Measurements from ENCODE around the gene TTC39B.

Gene TTC39B

DNA sequence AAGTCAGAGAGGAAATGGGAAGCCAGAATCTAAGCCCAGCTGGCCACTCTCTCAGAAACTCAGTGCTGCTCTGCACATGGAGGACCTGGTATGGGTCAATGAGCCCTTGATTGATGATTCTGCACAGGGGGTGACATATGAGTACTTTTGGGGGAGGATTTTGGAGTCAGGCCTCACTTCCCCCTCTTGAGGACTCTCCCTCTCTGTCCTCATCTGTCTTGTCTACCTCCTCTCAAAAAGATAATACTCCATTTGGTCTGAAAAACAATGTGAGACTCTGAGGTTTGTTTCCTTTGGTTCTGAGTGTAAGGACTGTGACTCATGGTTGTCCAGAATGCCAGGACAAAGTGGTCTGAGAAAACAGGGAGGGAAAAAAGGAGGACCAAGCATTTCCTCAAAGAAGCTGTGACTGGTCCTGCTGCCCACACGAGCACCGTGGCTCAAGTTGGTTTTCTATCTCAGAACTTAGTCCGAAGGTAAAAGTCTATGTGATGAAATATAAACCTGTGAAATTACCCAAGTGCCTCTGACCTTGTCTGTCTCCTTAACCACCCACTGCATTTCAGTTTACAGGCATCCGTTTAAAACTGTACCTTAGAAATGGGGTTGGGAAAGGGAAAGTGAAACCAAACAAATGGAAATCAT lies 11.1 kb downstream of the TTC39B start:
- no peaks in the 10 kb centered on the region for H3K9me3 ChIP-seq (ENCODE audit: low read depth, low read length)
- H3K36me3 ChIP-seq (ENCODE audit: insufficient read depth, low read length), result no peaks in the 10 kb centered on the region
- TF ChIP-seq EZH2 (IDR thresholded peaks at IDR 0.05) (no peak), POLR2AphosphoS5 (IDR thresholded peaks at IDR 0.05; ENCODE audit: borderline replicate concordance, low read depth, low read length) (no peak), FOXP2 (optimal IDR thresholded peaks at IDR 0.05; ENCODE audit: control extremely low read depth, extremely low read length, insufficient read depth) (no peak)
- H3K9ac ChIP-seq (ENCODE audit: insufficient read length), result no peak overlapping the region
- H3K4me3 ChIP-seq, result no peak overlapping the region
- DNase-seq (ENCODE audit: low read depth, low spot score), result no peak
- H3K27ac ChIP-seq, result no peak overlapping the region

DNA sequence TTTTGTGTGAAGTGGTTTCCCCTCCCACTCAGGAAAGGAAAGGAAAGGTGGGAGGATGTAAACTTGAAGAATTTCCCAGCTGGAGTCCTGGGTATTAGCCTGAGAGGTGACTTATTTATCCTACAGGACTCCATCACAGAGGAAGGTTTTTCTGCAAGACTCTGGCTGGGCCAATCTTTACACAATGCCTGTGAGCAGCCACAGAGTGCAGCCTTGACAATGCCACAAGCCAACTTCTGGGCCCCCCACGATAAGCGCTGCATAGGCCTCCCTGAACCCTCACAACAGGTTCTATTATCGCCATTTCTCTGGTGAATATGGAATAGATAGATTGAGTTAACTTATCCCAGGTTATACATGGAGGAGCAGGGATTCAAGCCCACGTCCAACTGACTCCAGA lies 12.4 kb downstream of the TTC39B start:
- TF ChIP-seq EZH2 (IDR thresholded peaks at IDR 0.05), result no peak
- TF ChIP-seq FOXP2 (optimal IDR thresholded peaks at IDR 0.05; ENCODE audit: control extremely low read depth, extremely low read length, insufficient read depth), result no peak
- TF ChIP-seq POLR2AphosphoS5 (IDR thresholded peaks at IDR 0.05; ENCODE audit: borderline replicate concordance, low read depth, low read length), result no peak
- no peak for DNase-seq (ENCODE audit: low read depth, low spot score)
- H3K27ac ChIP-seq, result no peak overlapping the region
- H3K4me3 ChIP-seq, result no peak overlapping the region
- H3K9me3 ChIP-seq (ENCODE audit: low read depth, low read length), result no peaks in the 10 kb centered on the region
- no peaks in the 10 kb centered on the region for H3K36me3 ChIP-seq (ENCODE audit: insufficient read depth, low read length)
- H3K9ac ChIP-seq (ENCODE audit: insufficient read length), result no peak overlapping the region

DNA sequence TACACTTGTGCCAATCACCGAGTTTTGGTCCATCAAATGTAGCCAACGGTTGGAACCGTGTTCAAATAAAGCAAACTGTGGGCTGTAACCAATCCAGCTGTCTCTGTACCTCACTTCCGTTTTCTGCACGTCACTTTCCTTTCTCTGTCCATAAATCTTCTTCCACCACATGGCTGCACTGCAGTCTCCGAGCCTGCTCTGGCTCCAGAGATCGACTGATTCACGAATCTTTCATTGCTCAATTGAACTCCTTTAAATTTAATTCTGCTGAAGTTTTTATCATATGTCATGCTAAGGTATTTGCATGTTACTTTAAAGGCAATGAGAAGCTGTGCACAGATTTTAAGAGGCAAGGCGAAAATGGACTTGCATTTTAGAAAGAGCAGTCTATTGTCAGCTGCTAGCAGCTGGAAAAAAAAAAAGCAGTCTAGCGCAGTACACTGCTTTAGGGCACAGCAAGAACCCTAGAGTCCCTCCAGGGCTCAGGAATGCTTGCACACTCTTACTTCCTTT lies 13.2 kb downstream of the TTC39B start:
- Histone ChIP-seq H3K9ac (ENCODE audit: insufficient read length) (no peak overlapping the region), H3K9me3 (ENCODE audit: low read depth, low read length) (no peaks in the 10 kb centered on the region), H3K36me3 (ENCODE audit: insufficient read depth, low read length) (no peaks in the 10 kb centered on the region), H3K27ac (no peak overlapping the region), H3K4me3 (no peak overlapping the region)
- no peak for TF ChIP-seq EZH2 (IDR thresholded peaks at IDR 0.05)
- TF ChIP-seq POLR2AphosphoS5 (IDR thresholded peaks at IDR 0.05; ENCODE audit: borderline replicate concordance, low read depth, low read length), result no peak
- TF ChIP-seq FOXP2 (optimal IDR thresholded peaks at IDR 0.05; ENCODE audit: control extremely low read depth, extremely low read length, insufficient read depth), result no peak
- no peak for DNase-seq (ENCODE audit: low read depth, low spot score)

DNA sequence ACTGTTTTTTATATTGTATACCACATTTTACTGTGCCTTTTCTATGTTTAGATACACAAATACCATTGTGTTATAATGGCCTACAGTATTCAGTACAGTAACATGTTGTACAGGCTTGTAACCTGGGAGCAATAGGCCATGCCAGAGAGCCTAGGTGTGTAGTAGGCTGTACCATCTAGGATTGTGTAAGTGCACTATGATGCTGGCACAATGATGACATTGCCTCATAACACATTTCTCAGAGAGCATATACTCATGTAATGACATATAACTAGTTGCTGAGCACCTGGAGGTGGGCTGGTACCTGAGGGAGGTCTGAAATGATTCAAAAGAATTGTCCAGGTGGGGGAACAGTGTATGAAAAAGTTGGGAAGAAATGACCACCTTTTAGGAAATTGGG lies 13.9 kb downstream of the TTC39B start:
- Histone ChIP-seq H3K36me3 (ENCODE audit: insufficient read depth, low read length) (no peaks in the 10 kb centered on the region), H3K9me3 (ENCODE audit: low read depth, low read length) (no peaks in the 10 kb centered on the region), H3K4me3 (no peak overlapping the region), H3K9ac (ENCODE audit: insufficient read length) (no peak overlapping the region), H3K27ac (no peak overlapping the region)
- TF ChIP-seq EZH2 (IDR thresholded peaks at IDR 0.05) (no peak), POLR2AphosphoS5 (IDR thresholded peaks at IDR 0.05; ENCODE audit: borderline replicate concordance, low read depth, low read length) (no peak), FOXP2 (optimal IDR thresholded peaks at IDR 0.05; ENCODE audit: control extremely low read depth, extremely low read length, insufficient read depth) (no peak)
- DNase-seq (ENCODE audit: low read depth, low spot score), result no peak

DNA sequence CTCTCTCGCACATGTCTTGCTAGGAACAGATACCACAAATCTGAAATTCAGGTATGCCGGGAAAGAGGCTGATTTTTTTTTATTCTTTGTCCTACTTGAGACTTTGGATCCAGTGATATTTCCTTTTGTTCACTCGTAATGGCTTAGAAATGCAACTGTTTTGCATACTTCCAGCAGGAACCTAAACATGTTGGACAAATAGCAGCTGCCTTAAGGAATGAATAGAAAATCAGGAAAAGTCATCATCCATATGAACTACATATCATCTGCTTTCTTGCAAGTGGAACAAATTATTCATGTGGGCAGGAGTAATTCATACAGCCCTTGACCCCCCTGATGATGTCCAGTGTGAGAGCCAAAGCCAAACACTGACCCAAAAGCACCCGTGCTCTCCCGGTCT lies 17.4 kb downstream of the TTC39B start:
- H3K9ac ChIP-seq (ENCODE audit: insufficient read length), result no peak overlapping the region
- no peaks in the 10 kb centered on the region for H3K36me3 ChIP-seq (ENCODE audit: insufficient read depth, low read length)
- no peak overlapping the region for H3K4me3 ChIP-seq
- TF ChIP-seq POLR2AphosphoS5 (IDR thresholded peaks at IDR 0.05; ENCODE audit: borderline replicate concordance, low read depth, low read length) (no peak), FOXP2 (optimal IDR thresholded peaks at IDR 0.05; ENCODE audit: control extremely low read depth, extremely low read length, insufficient read depth) (no peak), EZH2 (IDR thresholded peaks at IDR 0.05) (no peak)
- no peaks in the 10 kb centered on the region for H3K9me3 ChIP-seq (ENCODE audit: low read depth, low read length)
- no peak for DNase-seq (ENCODE audit: low read depth, low spot score)
- H3K27ac ChIP-seq, result no peak overlapping the region

DNA sequence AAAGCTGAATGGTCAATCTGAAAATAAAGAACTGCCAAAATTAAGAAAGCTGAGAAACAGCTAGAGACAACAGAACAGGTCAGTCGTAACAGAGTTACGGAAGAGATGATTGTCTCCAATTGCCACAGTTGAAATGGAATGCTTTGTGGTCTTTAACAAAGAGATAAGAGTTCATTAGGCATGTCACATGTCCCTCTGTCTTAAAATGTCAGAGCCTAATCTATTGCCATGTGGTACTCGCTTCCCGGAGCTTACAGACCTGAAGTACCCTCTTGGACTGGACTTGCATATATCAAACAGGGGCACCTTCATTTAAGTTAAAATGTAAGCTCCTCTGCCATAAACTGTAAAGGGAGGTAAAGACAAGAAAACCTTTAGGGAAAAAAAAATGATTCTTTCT lies 19.7 kb downstream of the TTC39B start:
- no peak overlapping the region for H3K9ac ChIP-seq (ENCODE audit: insufficient read length)
- TF ChIP-seq EZH2 (IDR thresholded peaks at IDR 0.05) (no peak), POLR2AphosphoS5 (IDR thresholded peaks at IDR 0.05; ENCODE audit: borderline replicate concordance, low read depth, low read length) (no peak), FOXP2 (optimal IDR thresholded peaks at IDR 0.05; ENCODE audit: control extremely low read depth, extremely low read length, insufficient read depth) (no peak)
- no peak overlapping the region for H3K4me3 ChIP-seq
- no peak for DNase-seq (ENCODE audit: low read depth, low spot score)
- no peaks in the 10 kb centered on the region for H3K9me3 ChIP-seq (ENCODE audit: low read depth, low read length)
- H3K36me3 ChIP-seq (ENCODE audit: insufficient read depth, low read length), result no peaks in the 10 kb centered on the region
- H3K27ac ChIP-seq, result no peak overlapping the region

DNA sequence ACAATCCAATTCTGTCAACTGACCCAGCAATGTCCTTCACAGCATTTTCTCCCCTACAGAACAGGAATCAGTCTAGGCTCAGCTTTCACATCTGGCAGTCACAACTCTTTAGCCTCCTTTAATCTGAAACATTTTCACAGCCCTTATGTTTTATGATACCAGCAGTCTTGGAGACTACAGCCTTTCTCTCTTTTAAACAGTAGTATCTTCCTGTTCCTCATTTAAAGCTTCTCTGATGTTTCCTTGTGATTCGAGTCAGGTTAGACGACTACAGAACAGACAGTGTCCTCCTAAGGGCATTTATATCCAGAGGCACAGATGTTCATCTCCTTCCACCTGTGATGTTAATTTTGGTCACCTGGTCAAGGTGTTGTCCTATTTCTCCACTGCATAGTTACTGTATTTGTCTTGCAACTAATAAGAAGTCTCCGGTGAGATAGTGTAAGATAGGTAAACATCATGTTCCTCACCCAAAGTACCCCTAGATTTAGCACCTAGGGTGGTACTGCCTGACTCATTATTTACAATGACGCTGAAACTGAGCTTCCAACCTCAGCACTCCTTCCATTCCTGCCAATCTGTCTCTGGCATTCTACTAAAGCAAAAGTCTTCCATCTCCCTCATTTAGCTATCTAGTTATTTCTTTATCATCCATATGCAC lies 20.7 kb downstream of the TTC39B start:
- H3K9me3 ChIP-seq (ENCODE audit: low read depth, low read length), result no peaks in the 10 kb centered on the region
- no peak overlapping the region for H3K9ac ChIP-seq (ENCODE audit: insufficient read length)
- no peak overlapping the region for H3K27ac ChIP-seq
- no peak overlapping the region for H3K4me3 ChIP-seq
- DNase-seq (ENCODE audit: low read depth, low spot score), result no peak
- H3K36me3 ChIP-seq (ENCODE audit: insufficient read depth, low read length), result no peaks in the 10 kb centered on the region
- TF ChIP-seq POLR2AphosphoS5 (IDR thresholded peaks at IDR 0.05; ENCODE audit: borderline replicate concordance, low read depth, low read length) (no peak), EZH2 (IDR thresholded peaks at IDR 0.05) (no peak), FOXP2 (optimal IDR thresholded peaks at IDR 0.05; ENCODE audit: control extremely low read depth, extremely low read length, insufficient read depth) (no peak)

DNA sequence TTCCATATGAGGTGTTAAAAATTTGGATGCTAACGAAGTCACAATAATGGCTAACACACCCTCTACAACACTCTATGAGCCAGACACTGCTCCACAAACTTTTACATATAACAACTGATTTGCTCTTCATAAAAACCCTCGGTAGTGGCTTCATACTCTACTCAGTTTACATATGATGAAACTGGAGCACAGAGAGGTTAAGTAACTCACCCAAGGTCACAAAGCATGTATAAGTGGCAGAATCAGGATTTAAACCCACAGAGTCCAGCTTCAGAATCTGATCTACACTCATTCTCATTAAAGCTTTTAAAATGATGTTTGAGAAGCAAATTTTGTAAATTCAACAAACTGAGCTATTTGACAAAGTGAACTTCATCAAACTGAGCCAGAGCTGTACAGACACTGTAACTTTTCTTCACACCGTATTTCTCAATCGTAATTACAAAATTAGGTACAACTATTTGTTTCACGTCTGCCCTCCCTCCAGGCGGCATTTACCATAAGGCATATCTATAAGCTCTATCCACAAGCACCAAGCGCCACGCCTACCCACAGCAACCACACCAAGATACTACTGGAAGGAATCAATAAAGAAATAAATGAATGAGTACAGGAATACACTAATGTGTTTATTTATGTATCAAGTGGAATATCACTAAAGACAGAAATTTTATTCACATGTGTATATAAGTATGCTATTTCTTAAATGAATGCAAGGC lies 24.3 kb downstream of the TTC39B start:
- TF ChIP-seq POLR2AphosphoS5 (IDR thresholded peaks at IDR 0.05; ENCODE audit: borderline replicate concordance, low read depth, low read length) (no peak), FOXP2 (optimal IDR thresholded peaks at IDR 0.05; ENCODE audit: control extremely low read depth, extremely low read length, insufficient read depth) (no peak)
- no peak for DNase-seq (ENCODE audit: low read depth, low spot score)
- no peak overlapping the region for H3K27ac ChIP-seq
- no peak overlapping the region for H3K4me3 ChIP-seq
- no peaks in the 10 kb centered on the region for H3K9me3 ChIP-seq (ENCODE audit: low read depth, low read length)
- no peak overlapping the region for H3K9ac ChIP-seq (ENCODE audit: insufficient read length)
- H3K36me3 ChIP-seq (ENCODE audit: insufficient read depth, low read length), result no peaks in the 10 kb centered on the region
